ENCODE data around the gene ZBTB17. TPM values are rescaled to one million over a fixed set of nuclear protein-coding genes. Genes with fewer than 3 reads are reported as not detected.

The ZBTB17 gene
- polyA plus RNA-seq, 1 experiment, result 43.3 TPM

DNA sequence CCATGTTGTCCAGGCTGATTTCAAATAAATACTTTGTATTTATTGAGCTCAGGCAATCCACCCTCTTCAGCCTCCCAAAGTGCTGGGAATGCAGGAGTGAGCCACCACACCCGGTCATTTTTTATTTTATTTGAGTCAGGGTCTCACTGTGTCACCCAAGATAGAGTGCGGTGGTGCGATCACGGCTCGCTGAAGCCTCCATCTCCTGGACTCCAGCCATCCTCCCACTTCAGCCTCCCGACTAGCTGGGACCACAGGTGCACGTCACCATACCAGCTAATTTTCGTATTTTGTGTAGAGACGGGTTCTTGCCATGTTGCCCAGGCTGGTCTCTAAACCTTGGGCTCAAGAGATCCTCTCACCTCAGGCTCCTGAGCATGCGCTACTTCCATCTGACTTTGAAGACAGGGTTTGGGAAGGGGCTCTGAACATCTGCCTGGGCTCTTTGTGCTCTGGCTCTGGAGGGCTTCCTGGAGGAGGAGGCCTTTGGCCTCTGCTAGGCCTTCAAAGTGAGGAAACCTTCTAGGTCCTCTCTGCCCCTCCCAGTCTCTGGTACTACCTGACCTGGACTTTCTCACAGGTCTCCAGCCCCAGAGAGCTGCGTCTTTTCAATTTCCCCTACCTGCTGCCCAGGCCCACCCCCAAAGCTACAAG lies 36.2 kb upstream of the ZBTB17 start:
- ChIA-PET CTCF (interaction anchor here (1.0 to 7.3 kb wide), 6 partner anchors 20 to 221 kb away, joined by 3 to 66 read pairs (median 5); no protein-coding TSS in a partner anchor), POLR2A (no interaction called here)
- TF ChIP-seq, protein P1, sequence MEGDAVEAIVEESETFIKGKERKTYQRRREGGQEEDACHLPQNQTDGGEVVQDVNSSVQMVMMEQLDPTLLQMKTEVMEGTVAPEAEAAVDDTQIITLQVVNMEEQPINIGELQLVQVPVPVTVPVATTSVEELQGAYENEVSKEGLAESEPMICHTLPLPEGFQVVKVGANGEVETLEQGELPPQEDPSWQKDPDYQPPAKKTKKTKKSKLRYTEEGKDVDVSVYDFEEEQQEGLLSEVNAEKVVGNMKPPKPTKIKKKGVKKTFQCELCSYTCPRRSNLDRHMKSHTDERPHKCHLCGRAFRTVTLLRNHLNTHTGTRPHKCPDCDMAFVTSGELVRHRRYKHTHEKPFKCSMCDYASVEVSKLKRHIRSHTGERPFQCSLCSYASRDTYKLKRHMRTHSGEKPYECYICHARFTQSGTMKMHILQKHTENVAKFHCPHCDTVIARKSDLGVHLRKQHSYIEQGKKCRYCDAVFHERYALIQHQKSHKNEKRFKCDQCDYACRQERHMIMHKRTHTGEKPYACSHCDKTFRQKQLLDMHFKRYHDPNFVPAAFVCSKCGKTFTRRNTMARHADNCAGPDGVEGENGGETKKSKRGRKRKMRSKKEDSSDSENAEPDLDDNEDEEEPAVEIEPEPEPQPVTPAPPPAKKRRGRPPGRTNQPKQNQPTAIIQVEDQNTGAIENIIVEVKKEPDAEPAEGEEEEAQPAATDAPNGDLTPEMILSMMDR (IDR thresholded peaks at IDR 0.05; ENCODE audit: insufficient read depth, low read depth, low read length), result no peak
- no peak for DNase-seq (ENCODE audit: low read depth)
- no peaks in the 10 kb centered on the region for H3K27me3 ChIP-seq (ENCODE audit: control insufficient read depth, insufficient read depth, low read length)
- no peak overlapping the region for H3K4me3 ChIP-seq (ENCODE audit: low read depth, low read length)
- no peaks in the 10 kb centered on the region for H3K36me3 ChIP-seq (ENCODE audit: control insufficient read depth, insufficient read depth, low read length)

DNA sequence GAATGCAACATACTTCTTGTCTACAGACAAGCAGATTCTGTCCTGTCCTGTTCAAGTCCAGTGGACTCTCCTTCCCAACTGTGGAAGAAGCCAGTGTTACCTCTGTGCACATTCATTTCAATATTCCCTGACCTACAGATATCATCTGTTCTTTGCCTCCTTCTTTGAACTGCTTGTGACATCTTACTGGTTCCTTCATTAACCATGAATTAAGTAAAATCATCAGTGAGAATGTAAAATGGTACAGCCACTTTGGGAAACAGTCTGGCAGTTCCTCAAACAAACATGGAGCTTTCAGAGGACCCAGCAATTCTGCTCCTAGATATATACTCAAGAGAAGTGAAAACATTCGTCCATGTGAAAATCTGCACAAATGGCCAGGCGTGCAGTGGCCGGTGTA lies 34.9 kb upstream of the ZBTB17 start:
- H3K36me3 ChIP-seq (ENCODE audit: control insufficient read depth, insufficient read depth, low read length), result no peaks in the 10 kb centered on the region
- no peaks in the 10 kb centered on the region for H3K27me3 ChIP-seq (ENCODE audit: control insufficient read depth, insufficient read depth, low read length)
- TF ChIP-seq, protein P1 (IDR thresholded peaks at IDR 0.05; ENCODE audit: insufficient read depth, low read depth, low read length), result no peak
- ChIA-PET CTCF (interaction anchor here (0.7 to 7.3 kb wide), 8 partner anchors 8 to 219 kb away, joined by 3 to 66 read pairs (median 11); partner anchors contain the start of genes FAM131C and HSPB7), POLR2A (no interaction called here)
- no peak for DNase-seq (ENCODE audit: low read depth)
- no peak overlapping the region for H3K4me3 ChIP-seq (ENCODE audit: low read depth, low read length)

DNA sequence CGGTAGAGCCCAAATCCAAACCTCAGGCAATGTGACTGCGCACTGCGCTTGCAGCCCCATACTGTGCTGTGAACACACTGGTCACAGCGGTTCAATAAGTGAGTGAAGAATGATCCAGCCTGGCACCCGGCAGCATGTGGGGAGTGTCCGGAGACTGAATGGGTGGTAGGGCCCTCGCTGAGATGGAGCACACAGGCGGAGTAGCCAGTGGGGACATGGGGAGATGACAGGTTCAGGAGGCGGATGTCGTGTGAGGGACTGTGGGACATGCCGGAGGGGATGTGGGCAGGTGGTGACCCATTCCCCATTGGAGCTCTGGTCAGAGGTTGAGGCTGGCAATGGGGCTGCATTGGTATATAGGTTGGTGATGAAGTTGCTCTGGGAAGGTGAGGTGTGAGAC lies 33.8 kb upstream of the ZBTB17 start:
- ChIA-PET CTCF (interaction anchor here (0.6 to 7.3 kb wide), 18 partner anchors 9 to 209 kb away, joined by 3 to 66 read pairs (median 4); partner anchors contain the start of genes FAM131C and HSPB7), POLR2A (no interaction called here)
- no peak overlapping the region for H3K4me3 ChIP-seq (ENCODE audit: low read depth, low read length)
- no peaks in the 10 kb centered on the region for H3K27me3 ChIP-seq (ENCODE audit: control insufficient read depth, insufficient read depth, low read length)
- no peak for DNase-seq (ENCODE audit: low read depth)
- no peaks in the 10 kb centered on the region for H3K36me3 ChIP-seq (ENCODE audit: control insufficient read depth, insufficient read depth, low read length)
- TF ChIP-seq, protein P1 (IDR thresholded peaks at IDR 0.05; ENCODE audit: insufficient read depth, low read depth, low read length), result no peak

DNA sequence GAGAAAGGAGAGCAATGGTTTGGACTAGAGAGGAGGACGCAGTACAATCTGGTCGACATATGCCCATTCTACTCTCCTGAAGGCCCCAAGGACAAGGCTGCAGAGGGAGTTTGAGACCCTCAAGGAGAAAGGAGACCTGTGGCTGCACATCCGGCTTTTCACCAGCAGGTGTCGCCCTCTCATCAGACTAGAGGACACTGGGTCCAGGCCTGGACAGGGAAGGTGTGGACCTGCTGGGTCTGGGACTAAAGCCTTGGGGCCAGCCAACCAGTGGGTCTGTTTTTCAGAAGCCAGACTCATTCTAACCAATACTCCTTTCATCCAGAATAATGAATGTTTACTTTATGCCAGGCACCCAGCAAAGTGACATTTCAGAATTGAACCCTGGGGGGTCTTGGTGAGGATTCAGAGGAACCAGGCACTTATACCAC lies 33.1 kb upstream of the ZBTB17 start:
- CTCF ChIA-PET, result interaction anchor here (0.7 to 7.3 kb wide), 18 partner anchors 10 to 208 kb away, joined by 3 to 66 read pairs (median 5); partner anchors contain the start of genes FAM131C and HSPB7
- TF ChIP-seq, protein P1 (IDR thresholded peaks at IDR 0.05; ENCODE audit: insufficient read depth, low read depth, low read length), result peak; percentile 97
- POLR2A ChIA-PET, result no interaction called here
- no peak for DNase-seq (ENCODE audit: low read depth)
- Histone ChIP-seq H3K27me3 (ENCODE audit: control insufficient read depth, insufficient read depth, low read length) (no peaks in the 10 kb centered on the region), H3K36me3 (ENCODE audit: control insufficient read depth, insufficient read depth, low read length) (no peaks in the 10 kb centered on the region), H3K4me3 (ENCODE audit: low read depth, low read length) (no peak overlapping the region)

DNA sequence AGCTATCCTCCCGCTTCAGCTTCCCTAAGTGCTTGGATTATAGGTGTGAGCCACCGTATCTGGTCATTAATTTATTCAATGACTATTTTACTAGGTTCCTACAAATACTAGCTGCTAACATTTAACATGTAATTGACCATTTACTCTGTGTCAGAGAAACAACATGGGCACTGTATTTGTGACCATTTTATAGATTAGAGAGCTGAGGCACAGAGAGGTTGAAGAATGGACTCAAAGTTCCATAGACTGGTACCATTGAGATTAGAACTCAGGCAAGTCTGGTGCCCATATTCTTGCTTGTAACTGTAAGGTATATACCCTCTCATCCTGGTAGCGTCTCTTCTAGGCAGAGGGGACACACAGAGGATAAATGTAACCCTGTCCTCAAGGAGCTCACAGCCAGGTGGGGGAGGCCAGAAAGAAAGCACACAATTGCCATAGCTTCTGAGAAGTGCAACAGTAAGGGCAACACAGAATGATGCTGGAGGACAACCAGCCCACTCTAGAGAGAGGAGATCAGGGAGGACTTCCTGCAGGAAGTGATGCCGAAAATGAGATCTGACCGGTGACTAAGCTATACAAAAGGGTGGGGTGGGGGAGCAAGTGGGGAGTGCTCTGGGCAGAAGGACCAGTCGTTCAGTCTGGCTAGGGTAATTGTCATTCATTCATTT lies 31.9 kb upstream of the ZBTB17 start:
- H3K4me3 ChIP-seq (ENCODE audit: low read depth, low read length), result no peak overlapping the region
- POLR2A ChIA-PET, result no interaction called here
- no peaks in the 10 kb centered on the region for H3K36me3 ChIP-seq (ENCODE audit: control insufficient read depth, insufficient read depth, low read length)
- no peak for DNase-seq (ENCODE audit: low read depth)
- TF ChIP-seq, protein P1 (IDR thresholded peaks at IDR 0.05; ENCODE audit: insufficient read depth, low read depth, low read length), result no peak
- CTCF ChIA-PET, result interaction anchor here (0.7 to 7.3 kb wide), 22 partner anchors 9 to 216 kb away, joined by 3 to 66 read pairs (median 5); partner anchors contain the start of genes FAM131C and HSPB7
- H3K27me3 ChIP-seq (ENCODE audit: control insufficient read depth, insufficient read depth, low read length), result no peaks in the 10 kb centered on the region
